ENCODE results near the gene ZNF593OS. TPM values are rescaled to one million over a fixed set of nuclear protein-coding genes. Genes with fewer than 3 reads are reported as not detected.

Gene ZNF593OS
- total RNA-seq, 2 experiments from 2014 or later: not detected

- Histone ChIP-seq H3K4me3 (ENCODE audit: low read length) (no peak overlapping the region), H3K4me1 (ENCODE audit: insufficient read depth, low read length) (peaks cover 5% of the 10 kb centered on the region), H3K9me3 (ENCODE audit: control insufficient read depth in 1 of 2, insufficient read depth in 1 of 2, low read length in 2 of 2) (no peaks in the 10 kb centered on the region), H3K27me3 (ENCODE audit: control insufficient read depth in 1 of 2, insufficient read depth in 2 of 2, low read length in 2 of 2) (peaks cover 10 to 17% of the 10 kb centered on the region in 2 experiments), H3K27ac (ENCODE audit: low read depth in 1 of 2, low read length in 2 of 2) (no peak overlapping the region), H3K36me3 (ENCODE audit: insufficient read depth, low read length) (no peaks in the 10 kb centered on the region)
- ATAC-seq (ENCODE audit: poor library complexity) (no peak), DNase-seq (no peak)
- CTCF ChIA-PET: interaction anchor here (1.3 kb wide), 1 partner anchor 9 kb away, joined by 3 read pairs; no protein-coding TSS in a partner anchor
- intact Hi-C loops (cut with DNase I, micrococcal nuclease): no loop called here
- H3K9me3 Mint-ChIP-seq: no peaks in the 10 kb centered on the region
- no peak overlapping the region for H3K27ac Mint-ChIP-seq
- POLR2A ChIA-PET: interaction anchor here (0.6 kb wide), 1 partner anchor 356 kb away, joined by 3 read pairs; no protein-coding TSS in a partner anchor
- TF ChIP-seq CTCF (IDR thresholded peaks at IDR 0.05): no peak
- H3K4me3 Mint-ChIP-seq: no peak overlapping the region
- H3K4me1 Mint-ChIP-seq (ENCODE audit: low read depth): no peaks in the 10 kb centered on the region
- H3K27me3 Mint-ChIP-seq: peaks cover 43% of the 10 kb centered on the region
- H3K36me3 Mint-ChIP-seq (ENCODE audit: low read depth): no peaks in the 10 kb centered on the region
Observed at GRCh38 chr1:26154750-26155149, 16.9 kb downstream of the ZNF593OS start.

GRCh38 chr1:26153966-26154532, 17.6 kb downstream of the ZNF593OS start:
- Histone ChIP-seq H3K27me3 (ENCODE audit: control insufficient read depth in 1 of 2, insufficient read depth in 2 of 2, low read length in 2 of 2) (peaks cover 10% of the 10 kb centered on the region in 2 experiments), H3K4me3 (ENCODE audit: low read length) (no peak overlapping the region), H3K4me1 (ENCODE audit: insufficient read depth, low read length) (peaks cover 5% of the 10 kb centered on the region), H3K36me3 (ENCODE audit: insufficient read depth, low read length) (no peaks in the 10 kb centered on the region), H3K27ac (ENCODE audit: low read depth in 1 of 2, low read length in 2 of 2) (no peak overlapping the region), H3K9me3 (ENCODE audit: control insufficient read depth in 1 of 2, insufficient read depth in 1 of 2, low read length in 2 of 2) (no peaks in the 10 kb centered on the region)
- Mint-ChIP-seq H3K9me3 (no peaks in the 10 kb centered on the region), H3K36me3 (ENCODE audit: low read depth) (no peaks in the 10 kb centered on the region), H3K27ac (no peak overlapping the region), H3K4me1 (ENCODE audit: low read depth) (no peaks in the 10 kb centered on the region), H3K4me3 (no peak overlapping the region), H3K27me3 (peaks cover 36% of the 10 kb centered on the region)
- CTCF ChIA-PET: interaction anchor here (1.3 kb wide), 1 partner anchor 9 kb away, joined by 3 read pairs; no protein-coding TSS in a partner anchor
- ATAC-seq (ENCODE audit: poor library complexity) (no peak), DNase-seq (no peak)
- no peak for TF ChIP-seq CTCF (IDR thresholded peaks at IDR 0.05)
- POLR2A ChIA-PET: no interaction called here
- intact Hi-C loops (cut with DNase I, micrococcal nuclease): no loop called here

GRCh38 chr1:26148887-26149286, 22.7 kb downstream of the ZNF593OS start:
- DNase-seq: no peak
- Mint-ChIP-seq H3K27ac (no peak overlapping the region), H3K9me3 (no peaks in the 10 kb centered on the region), H3K4me1 (ENCODE audit: low read depth) (peaks cover 6% of the 10 kb centered on the region), H3K36me3 (ENCODE audit: low read depth) (no peaks in the 10 kb centered on the region), H3K4me3 (no peak overlapping the region), H3K27me3 (peaks cover 3% of the 10 kb centered on the region)
- no peak for TF ChIP-seq CTCF (IDR thresholded peaks at IDR 0.05)
- H3K9me3 ChIP-seq (ENCODE audit: control insufficient read depth in 1 of 2, insufficient read depth in 1 of 2, low read length in 2 of 2): no peaks in the 10 kb centered on the region
- H3K4me1 ChIP-seq (ENCODE audit: insufficient read depth, low read length): peaks cover 9% of the 10 kb centered on the region
- no peak overlapping the region for H3K4me3 ChIP-seq (ENCODE audit: low read length)
- no peak overlapping the region for H3K27ac ChIP-seq (ENCODE audit: low read depth in 1 of 2, low read length in 2 of 2)
- H3K27me3 ChIP-seq (ENCODE audit: control insufficient read depth in 1 of 2, insufficient read depth in 2 of 2, low read length in 2 of 2): peaks cover 0 to 4% of the 10 kb centered on the region in 2 experiments
- intact Hi-C loops (cut with DNase I, micrococcal nuclease): no loop called here
- no peaks in the 10 kb centered on the region for H3K36me3 ChIP-seq (ENCODE audit: insufficient read depth, low read length)
- CTCF ChIA-PET: interaction anchor here (1.3 kb wide), 1 partner anchor 45 kb away, joined by 4 read pairs; no protein-coding TSS in a partner anchor
- POLR2A ChIA-PET: no interaction called here
- ATAC-seq (ENCODE audit: poor library complexity): no peak
